T-helper 2 cell (primary cell): ENCODE results near the gene OR9A4.

Source experiments
- DNase-seq, 5 experiments: peaks; one replicate each; pipeline versions ENCODE4 v3.0.0 to v3.0.0-alpha.2; 2012 to 2022

Gene OR9A4

DNA sequence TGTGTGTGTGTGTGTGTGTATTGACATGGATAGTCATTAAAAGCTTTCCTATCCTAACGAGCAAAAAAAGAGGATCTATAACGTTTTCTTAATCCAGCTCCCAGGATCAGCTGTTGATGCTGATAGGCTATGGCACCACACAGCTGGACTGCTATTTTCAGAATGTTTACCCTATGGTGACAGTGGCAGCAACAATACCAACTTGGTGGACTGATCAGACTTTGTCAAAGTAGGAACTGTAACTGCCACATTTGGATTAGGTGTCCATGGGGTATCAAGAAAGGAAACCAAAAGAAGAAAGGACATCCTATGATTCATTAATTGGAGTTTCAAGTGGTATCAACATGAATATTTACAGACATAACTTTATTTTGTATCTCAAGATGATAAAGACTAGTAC, 33.3 kb downstream of the OR9A4 start:
- DNase-seq = no peak

DNA sequence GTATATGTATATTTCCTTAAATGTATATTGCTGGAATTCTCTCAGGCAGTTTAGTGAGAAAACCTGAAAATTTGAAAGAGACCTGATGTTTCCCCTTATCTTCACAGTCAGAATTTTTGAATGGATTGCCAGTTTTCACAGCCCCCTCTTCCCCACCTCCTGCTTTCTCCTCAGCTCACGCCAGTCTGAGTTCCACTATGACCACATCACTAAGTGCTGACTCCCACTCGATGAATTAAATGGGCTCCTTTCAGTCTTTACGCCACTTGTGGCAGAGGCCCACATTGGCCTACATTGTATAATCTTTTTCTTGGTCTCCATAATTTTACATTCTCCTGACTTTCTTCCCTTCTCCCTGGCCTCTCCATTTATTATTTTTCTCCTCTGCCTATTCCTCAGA, 33.7 kb downstream of the OR9A4 start:
- no peak for DNase-seq

DNA sequence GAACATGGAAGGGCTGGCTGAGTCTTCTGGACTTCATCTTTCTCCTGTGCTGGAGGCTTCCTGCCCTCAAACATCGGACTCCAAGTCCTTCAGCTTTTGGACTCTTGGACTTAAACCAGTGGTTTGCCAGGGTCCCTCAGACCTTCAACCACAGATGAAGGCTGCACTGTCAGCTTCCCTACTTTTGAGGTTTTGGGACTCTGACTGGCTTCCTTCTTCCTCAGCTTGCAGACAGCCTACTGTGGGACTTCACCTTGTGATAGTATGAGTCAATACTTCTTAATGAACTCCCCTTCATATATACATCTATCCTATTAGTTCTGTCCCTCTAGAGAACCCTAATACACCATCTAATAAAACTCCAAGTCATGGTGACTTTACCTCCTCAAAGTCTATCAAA, 34.6 kb downstream of the OR9A4 start:
- DNase-seq = no peak

DNA sequence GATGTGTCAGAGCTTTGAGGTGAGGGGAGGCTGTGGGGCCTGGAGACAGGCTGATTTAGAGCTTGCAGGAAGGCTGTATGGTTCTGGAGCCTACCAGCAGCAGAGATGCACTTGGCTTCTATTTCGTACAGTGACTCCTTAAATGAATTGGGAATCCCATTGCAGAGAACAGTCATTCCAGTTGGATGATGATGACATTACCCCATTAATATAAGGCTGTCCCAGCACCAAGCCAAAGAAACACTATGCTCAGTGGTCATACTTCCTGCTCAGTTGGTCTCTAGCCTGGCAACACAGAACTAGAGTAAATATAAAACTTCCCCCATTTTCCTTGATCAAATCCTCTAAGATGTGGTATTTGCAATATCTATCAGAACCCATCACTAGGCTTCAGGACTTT, 36.3 kb downstream of the OR9A4 start:
- no peak for DNase-seq

DNA sequence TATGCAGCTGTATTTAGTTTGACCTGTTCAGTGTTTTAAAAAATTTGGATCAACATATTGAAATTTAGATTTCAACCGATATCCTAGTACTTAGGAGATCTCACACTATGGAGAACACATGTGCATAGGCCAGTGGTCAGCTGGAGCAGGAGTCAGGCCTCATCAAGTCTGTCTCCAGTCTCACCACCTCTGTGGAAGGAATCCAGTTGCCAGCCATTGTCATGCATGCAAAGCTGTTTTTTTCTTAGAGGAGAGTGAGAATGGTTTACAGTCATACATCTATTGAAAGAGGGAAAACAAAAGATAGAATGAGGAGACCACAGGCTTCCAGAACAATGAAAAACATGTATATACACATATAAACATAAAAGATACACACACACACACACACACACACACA, 38.1 kb downstream of the OR9A4 start:
- DNase-seq = no peak

DNA sequence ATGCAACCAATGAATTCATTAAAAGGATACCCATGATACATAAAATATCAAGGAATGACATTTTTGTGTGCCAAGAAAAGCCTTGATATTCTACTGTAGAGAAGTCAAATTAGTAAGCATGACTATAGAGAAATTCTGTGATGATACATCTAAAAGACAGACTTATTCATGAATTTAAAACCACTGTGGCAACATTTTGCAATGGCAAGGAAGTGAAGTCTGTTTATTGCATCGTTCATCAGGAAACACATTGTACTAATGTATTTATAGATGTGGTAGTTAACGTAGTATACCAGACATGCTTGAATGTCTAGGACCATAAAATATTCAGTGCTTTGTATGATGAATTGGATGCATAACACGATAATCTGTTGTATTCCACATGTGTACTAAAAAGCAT, 39.9 kb downstream of the OR9A4 start:
- DNase-seq = no peak

DNA sequence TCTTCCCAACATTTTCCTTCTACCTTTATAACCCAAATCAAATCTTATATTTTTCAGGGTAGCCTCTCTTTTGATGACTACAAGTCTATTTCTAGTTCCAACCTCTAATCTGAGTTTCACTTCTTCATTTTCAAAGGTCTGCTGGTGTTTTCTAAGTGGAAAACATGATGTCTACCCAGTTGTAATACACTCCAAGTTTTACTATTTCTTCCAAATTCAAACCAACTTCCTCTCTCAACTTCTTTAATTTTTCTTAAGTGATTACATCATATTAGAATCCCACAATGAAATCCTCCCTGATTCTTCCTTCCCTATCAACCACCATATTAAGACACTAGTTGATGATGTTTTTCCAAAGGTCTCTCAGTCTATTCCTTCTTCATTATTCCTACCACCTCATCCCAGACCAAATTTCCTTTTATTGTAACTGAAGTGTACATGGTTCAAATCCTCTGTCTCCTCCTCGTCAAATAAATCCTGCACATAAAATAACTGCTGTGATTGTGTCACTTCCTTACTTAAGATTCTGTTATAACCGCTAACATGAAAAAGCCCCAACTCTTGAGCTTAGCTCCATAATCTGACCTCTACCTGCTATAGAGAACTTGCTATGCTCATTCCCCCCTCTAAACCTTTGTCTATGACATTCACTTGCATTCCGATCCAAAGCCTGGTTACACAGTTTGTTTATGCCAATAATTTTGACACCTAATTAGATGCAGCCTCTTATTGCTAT, 44.7 kb downstream of the OR9A4 start:
- no peak for DNase-seq
